Inferior parietal cortex (tissue), 1 donor: Measurements from ENCODE around the gene FBXW11.

Source experiments
- DNase-seq: peaks from one replicate; pipeline ENCODE4 v3.0.0-alpha.2; 2016; ENCODE audit errors: extremely low spot score

FBXW11 gene

DNA sequence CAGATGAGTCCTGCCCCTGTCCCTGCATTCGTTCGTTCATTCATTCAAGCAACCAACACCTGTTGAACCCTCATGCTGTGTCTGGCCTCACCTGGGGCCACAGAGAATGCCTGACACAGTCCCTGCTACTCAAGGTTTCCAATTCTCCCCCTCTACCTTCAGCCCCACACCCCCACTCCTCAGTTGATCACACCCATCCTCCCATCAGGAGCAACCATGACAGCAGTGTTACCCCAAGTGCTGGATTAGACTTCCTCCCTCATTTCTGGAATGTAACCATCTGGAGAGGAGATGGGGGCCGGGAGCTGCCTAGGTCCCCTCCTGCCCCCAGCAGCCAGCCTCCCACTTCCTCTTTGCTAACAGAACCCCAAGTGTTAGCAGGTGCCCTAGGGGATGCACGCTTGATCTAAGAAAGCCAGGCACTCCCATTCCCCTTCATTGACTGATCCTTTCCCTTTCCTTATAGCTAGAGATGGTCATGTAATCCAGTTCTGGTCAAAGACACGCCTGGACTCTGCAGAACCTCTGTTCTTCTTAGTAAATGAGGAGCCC, 163.6 kb downstream of the FBXW11 start:
- DNase-seq, result no peak

- DNase-seq, result no peak
These were observed 164.3 kb downstream of the FBXW11 start for GRCh38 chr5:171841984-171842776.

DNA sequence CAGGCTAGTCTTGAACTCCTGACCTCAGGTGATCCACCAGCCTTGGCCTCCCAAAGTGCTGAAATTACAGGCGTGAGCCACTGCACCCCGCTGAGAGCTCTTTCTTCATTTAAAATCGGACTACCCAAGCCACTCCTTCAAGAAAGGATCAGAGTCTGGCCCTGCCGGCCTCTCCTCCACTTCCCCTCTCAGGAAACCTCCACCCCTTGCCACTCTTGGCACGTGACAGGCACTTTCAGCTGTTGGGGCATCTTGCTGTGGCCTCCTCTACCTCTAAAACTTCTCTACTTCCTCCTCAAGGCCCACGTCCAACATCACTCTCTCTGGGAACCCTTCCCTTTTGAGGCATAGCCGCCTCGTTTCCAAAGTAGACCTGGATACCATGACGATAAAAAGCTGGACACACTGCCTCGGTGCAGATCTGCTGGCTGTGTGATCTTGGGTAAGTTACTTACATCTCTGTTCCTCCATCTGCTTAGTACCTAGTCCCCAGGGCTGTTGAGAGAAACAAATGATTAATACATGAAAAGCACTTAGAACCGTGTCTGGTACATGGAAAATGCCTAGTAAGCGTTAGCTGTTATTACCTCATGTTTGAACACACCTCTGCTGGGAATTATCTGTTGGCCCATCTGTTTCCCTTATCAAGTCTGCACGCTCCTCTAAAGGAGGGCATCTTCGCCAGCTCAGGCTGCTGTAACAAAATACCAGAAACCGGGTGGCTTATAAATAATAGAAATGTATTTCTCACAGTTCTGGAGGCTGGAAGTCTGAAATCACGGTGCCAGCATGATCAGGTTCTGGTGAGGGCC, 165.5 kb downstream of the FBXW11 start:
- no peak for DNase-seq

- no peak for DNase-seq
These were observed 166.4 kb downstream of the FBXW11 start for GRCh38 chr5:171840066-171840465.

GRCh38 chr5:171839112-171839511, 167.3 kb downstream of the FBXW11 start:
- no peak for DNase-seq

- DNase-seq, result no peak
These were observed 168.4 kb downstream of the FBXW11 start for GRCh38 chr5:171838066-171838465.

GRCh38 chr5:171837522-171837921, 168.9 kb downstream of the FBXW11 start:
- no peak for DNase-seq

DNA sequence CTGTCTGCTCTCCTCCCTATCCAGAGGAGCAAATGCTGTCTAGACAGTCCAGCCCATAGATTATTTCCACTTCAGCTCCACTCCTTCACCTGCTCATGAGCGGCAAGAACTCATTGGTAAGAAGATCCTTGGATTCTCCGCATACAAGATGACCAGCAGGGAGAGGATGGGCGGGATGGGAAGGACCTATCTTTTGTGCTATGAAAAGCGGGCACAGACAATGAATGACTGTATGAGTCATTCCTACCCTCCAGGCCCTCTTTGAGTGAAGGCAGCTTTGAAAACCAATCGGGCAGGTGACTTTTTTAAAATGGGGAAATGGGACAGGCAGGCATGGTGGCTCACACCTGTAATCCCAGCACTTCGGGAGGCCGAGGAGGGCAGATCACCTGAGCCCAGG, 171.4 kb downstream of the FBXW11 start:
- no peak for DNase-seq

- no peak for DNase-seq
These were observed 172.0 kb downstream of the FBXW11 start for GRCh38 chr5:171834461-171834860.

DNA sequence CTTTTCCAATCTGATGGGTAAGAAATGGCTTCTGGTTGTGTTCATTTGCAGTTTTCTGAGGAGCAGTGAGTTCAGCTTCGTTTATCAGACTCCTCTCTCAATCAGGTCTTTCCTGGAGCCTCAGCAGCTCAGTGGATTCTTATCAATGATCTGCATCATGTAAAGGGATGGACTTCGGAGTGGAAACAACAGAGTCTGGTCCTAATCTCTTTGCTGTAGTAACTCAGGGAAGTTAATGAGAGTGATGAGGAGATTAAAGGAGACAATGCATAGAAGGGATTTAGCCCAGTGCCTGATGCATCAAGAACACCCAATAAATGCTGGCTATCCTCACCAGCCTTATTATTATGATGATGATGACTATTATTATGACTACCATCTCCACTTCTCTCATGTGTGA, 173.7 kb downstream of the FBXW11 start:
- DNase-seq, result no peak

DNA sequence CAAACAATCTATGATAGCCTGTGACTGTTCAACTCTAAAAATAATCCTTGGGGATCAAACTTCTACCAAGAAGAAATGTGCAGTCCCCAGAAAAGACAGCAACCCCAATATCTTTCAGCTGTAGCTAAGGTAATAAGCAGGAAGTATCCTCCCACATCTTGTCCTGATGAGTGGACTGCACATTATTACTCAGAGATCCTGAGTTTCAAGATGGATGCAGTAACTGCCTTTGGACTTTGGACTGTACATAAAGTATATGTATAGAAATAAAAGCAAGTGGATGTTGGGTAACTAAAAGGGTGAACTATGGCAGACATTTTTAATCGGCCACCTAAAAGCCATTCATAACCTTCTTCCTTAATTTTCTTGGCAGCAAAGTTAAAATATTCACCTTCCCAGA, 175.8 kb downstream of the FBXW11 start:
- no peak for DNase-seq

GRCh38 chr5:171827162-171827561, 179.3 kb downstream of the FBXW11 start:
- DNase-seq, result no peak

GRCh38 chr5:171826132-171826531, 180.3 kb downstream of the FBXW11 start:
- no peak for DNase-seq

GRCh38 chr5:171825051-171825450, 181.4 kb downstream of the FBXW11 start:
- DNase-seq, result no peak

GRCh38 chr5:171823269-171823668, 183.2 kb downstream of the FBXW11 start:
- no peak for DNase-seq

GRCh38 chr5:171821286-171821685, 185.2 kb downstream of the FBXW11 start:
- DNase-seq, result no peak

GRCh38 chr5:171820561-171820960, 185.9 kb downstream of the FBXW11 start:
- DNase-seq, result no peak

GRCh38 chr5:171816666-171817065, 189.8 kb downstream of the FBXW11 start:
- no peak for DNase-seq

DNA sequence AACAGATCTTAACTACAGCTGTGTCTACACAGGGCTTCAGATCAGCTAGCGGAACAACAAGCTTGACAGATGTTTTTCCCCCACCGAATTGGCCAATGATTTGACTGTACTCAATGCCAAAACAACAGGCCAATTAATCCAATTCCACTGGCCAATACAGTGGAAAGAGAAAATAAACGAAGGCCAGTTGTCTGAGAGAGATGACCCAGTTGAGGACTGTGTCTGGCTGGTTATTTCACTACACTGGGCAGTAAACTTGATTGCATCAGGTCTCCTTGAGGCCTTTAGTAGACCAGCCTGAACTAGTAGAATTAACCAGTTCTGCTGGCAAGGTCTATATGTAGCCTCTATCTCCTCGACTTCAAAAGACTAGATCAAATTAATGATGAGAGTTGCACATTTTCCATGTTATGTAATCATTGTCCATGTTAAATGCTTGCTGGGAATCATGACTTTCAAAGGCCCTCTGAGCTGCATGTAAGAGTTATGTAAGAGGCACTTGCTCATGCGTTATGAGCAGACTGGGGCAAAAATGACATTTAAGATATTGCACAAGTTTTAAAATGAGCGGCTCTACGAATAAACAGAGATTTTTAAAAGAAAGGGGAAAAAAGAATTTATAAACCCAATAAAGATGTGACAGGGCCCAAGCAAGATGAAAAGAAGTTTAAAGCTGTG, 192.5 kb downstream of the FBXW11 start:
- no peak for DNase-seq

GRCh38 chr5:171813270-171813669, 193.2 kb downstream of the FBXW11 start:
- DNase-seq, result no peak
